ENCODE results near the gene FKBP3.
"Not testable (repeated sequence)": the region's sequence is repeated elsewhere in the genome, so short reads cannot be mapped to it uniquely, and the experiment has no call there.

FKBP3 gene

GRCh38 chr14:45134051-45134958 is at the start of gene FKBP3:
FKBP3 (minus strand) TSS chr14:45134481; CDS start chr14:45134456, 25 bp downstream.
- in situ Hi-C loops (cut with HindIII; ENCODE audit: low sequenced_read_pairs): no loop called here

- in situ Hi-C loops (cut with HindIII; ENCODE audit: low sequenced_read_pairs): no loop called here
Observed at GRCh38 chr14:45181806-45182205, 47.5 kb upstream of the FKBP3 start.

- in situ Hi-C loops (cut with HindIII; ENCODE audit: low sequenced_read_pairs): no loop called here
Observed at GRCh38 chr14:45181329-45181728, 47.0 kb upstream of the FKBP3 start.

DNA sequence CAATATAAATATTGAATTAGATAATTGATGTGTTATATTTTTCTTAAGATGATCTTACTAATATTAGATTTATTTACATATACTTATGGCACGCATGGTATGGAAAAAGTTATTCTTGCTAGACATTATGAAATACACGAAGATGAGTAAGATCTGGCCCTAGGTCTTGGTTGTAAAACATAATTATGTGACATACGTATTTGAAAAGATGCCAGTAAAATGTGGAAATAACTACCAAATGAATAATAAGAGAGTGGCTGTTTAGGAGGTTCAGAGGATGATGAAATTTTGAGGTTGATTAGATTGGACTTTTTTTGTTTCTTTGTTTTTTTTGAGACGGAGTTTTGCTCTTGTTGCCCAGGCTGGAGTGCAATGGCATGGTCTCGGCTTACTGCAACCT is 42.8 kb upstream of the FKBP3 start:
- in situ Hi-C loops (cut with HindIII; ENCODE audit: low sequenced_read_pairs): no loop called here

GRCh38 chr14:45169906-45170305 is 35.6 kb upstream of the FKBP3 start:
- in situ Hi-C loops (cut with HindIII; ENCODE audit: low sequenced_read_pairs): no loop called here

DNA sequence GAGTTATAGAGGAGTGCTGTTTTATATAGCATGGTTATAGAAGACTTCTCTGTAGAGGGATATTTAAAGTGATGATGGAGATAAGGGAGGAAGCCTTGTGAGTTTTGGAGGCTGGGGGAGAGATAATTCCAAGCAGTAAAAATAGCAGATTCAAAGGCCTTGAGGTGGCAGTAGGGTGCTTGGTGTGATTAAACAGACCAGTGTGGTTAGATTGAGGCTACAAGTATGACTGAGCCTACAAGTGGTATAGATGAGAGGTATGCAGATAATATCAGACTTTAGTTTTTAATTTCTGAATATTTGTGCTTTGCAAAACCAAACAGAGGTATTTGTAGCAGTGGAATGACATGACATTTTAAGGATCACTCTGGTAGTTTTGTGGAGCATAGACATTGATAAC is 21.8 kb upstream of the FKBP3 start:
- in situ Hi-C loops (cut with HindIII; ENCODE audit: low sequenced_read_pairs): no loop called here

GRCh38 chr14:45150386-45150890 is 16.2 kb upstream of the FKBP3 start:
- in situ Hi-C loops (cut with HindIII; ENCODE audit: low sequenced_read_pairs): no loop called here

- in situ Hi-C loops (cut with HindIII; ENCODE audit: low sequenced_read_pairs): no loop called here
Observed at GRCh38 chr14:45149602-45150001, 15.3 kb upstream of the FKBP3 start.

GRCh38 chr14:45145214-45145613 is 10.9 kb upstream of the FKBP3 start:
- in situ Hi-C loops (cut with HindIII; ENCODE audit: low sequenced_read_pairs): no loop called here

GRCh38 chr14:45144658-45145057 is 10.4 kb upstream of the FKBP3 start:
- in situ Hi-C loops (cut with HindIII; ENCODE audit: low sequenced_read_pairs): no loop called here

GRCh38 chr14:45142083-45142482 is 7.8 kb upstream of the FKBP3 start:
- in situ Hi-C loops (cut with HindIII; ENCODE audit: low sequenced_read_pairs): not testable (repeated sequence)

DNA sequence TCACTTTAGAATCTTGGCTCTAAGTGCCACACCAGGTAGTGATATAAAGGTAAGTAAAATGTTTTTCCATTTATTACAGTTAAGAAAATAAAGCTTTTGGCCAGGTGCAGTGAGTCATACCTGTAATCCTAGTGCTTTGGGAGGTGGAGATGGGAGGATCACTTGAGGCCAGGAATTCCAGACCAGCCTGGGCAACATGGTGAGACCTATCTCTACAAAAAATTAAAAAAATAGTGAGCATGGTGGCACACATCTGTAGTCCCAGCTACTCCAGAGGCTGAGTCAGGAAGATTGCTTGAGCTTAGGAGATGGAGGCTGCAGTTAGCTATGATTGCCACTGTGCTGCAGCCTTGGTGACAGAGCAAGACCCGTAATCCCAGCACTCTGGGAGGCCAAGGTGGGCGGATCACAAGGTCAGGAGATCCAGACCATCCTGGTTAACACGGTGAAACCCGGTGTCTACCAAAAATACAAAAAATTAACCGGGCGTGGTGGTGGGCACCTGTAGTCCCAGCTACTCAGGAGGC is 6.4 kb upstream of the FKBP3 start:
- in situ Hi-C loops (cut with HindIII; ENCODE audit: low sequenced_read_pairs): no loop called here

DNA sequence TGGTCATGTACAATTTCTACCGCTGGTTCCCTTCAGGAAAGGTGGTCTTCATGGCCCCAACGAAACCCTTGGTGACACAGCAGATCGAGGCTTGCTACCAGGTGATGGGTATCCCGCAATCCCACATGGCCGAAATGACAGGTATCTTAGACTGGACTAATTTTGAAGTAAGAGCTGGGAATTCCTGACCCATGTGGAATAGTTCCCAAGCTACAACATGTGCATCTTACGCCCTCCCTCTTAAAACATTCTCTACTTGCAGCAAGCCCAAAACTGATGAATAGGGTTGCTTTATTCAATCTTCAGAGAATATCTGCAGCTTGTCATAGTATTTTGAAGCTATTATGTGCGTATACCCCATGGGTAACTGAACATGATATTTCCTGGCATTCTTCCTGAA is 2.1 kb upstream of the FKBP3 start:
- in situ Hi-C loops (cut with HindIII; ENCODE audit: low sequenced_read_pairs): no loop called here

GRCh38 chr14:45135659-45136395 is 1.5 kb upstream of the FKBP3 start, which contains the start of gene FANCM:
FANCM (plus strand) TSS chr14:45135930; CDS start chr14:45136032, 102 bp downstream.
- in situ Hi-C loops (cut with HindIII; ENCODE audit: low sequenced_read_pairs): no loop called here

- in situ Hi-C loops (cut with HindIII; ENCODE audit: low sequenced_read_pairs): no loop called here
Observed at GRCh38 chr14:45135156-45135555, 875 bp upstream of the FKBP3 start.

DNA sequence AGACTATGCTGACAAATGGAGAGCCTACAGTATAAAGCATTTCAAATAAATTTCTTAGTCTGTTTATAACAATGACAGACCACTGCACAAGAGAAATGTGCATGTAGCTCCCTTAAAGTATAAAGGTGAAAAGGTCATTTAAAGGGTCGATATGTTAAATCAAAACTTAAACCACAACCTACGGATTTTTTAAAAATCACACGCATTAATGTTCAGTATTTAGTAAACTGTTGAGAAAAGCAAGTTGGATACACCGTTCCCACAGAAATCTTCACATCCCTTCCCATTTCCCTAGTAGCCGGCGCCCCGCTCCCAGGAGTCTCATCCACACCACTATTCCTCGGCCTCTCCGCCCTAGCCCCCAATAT is 614 bp downstream of the FKBP3 start:
- in situ Hi-C loops (cut with HindIII; ENCODE audit: low sequenced_read_pairs): no loop called here

GRCh38 chr14:45128963-45129629 is 5.2 kb downstream of the FKBP3 start:
- in situ Hi-C loops (cut with HindIII; ENCODE audit: low sequenced_read_pairs): no loop called here

GRCh38 chr14:45125754-45126153 is 8.5 kb downstream of the FKBP3 start:
- in situ Hi-C loops (cut with HindIII; ENCODE audit: low sequenced_read_pairs): no loop called here

GRCh38 chr14:45123271-45123670 is 11.0 kb downstream of the FKBP3 start:
- in situ Hi-C loops (cut with HindIII; ENCODE audit: low sequenced_read_pairs): no loop called here

GRCh38 chr14:45120096-45120495 is 14.2 kb downstream of the FKBP3 start:
- in situ Hi-C loops (cut with HindIII; ENCODE audit: low sequenced_read_pairs): no loop called here

GRCh38 chr14:45118594-45118993 is 15.7 kb downstream of the FKBP3 start:
- in situ Hi-C loops (cut with HindIII; ENCODE audit: low sequenced_read_pairs): no loop called here
